Neuronal stem cell (in vitro differentiated cells): ENCODE measurements around the gene KRTCAP2.
A peak's percentile ranks its signal among the peaks of the same experiment; 100 is the strongest.
"Not testable (repeated sequence)": the region's sequence is repeated elsewhere in the genome, so short reads cannot be mapped to it uniquely, and the experiment has no call there.

Source experiments
- DNase-seq: peaks from one replicate; pipeline ENCODE4 v3.0.0-alpha.2; 2013; ENCODE audit warnings: low spot score
- H2AFZ ChIP-seq: one replicate; pipeline ENCODE4 v1.6.1; 2013; ENCODE audit warnings: mild to moderate bottlenecking, low read length, inconsistent platforms
- H2AK5ac ChIP-seq: 2 replicates; pipeline ENCODE4 v1.6.1; 2013; ENCODE audit warnings: low read depth, mild to moderate bottlenecking, inconsistent platforms, low read length, moderate library complexity, mixed read lengths
- H2BK120ac ChIP-seq: 2 replicates; pipeline ENCODE4 v1.6.1; 2013; ENCODE audit warnings: low read depth, mild to moderate bottlenecking, inconsistent platforms, low read length, moderate library complexity, mixed read lengths
- H2BK12ac ChIP-seq: one replicate; pipeline ENCODE4 v1.6.1; 2013; ENCODE audit warnings: low read length, inconsistent platforms
- H2BK15ac ChIP-seq: 2 replicates; pipeline ENCODE4 v1.6.1; 2013; ENCODE audit warnings: mild to moderate bottlenecking, low read length, inconsistent platforms, mixed read lengths
- H2BK5ac ChIP-seq: one replicate; pipeline ENCODE4 v1.6.1; 2013; ENCODE audit warnings: inconsistent platforms, mild to moderate bottlenecking, low read length, moderate library complexity
- H3K14ac ChIP-seq: one replicate; pipeline ENCODE4 v1.6.1; 2013; ENCODE audit warnings: low read length, inconsistent platforms
- H3K18ac ChIP-seq: 2 replicates; pipeline ENCODE4 v1.6.1; 2013; ENCODE audit warnings: low read length, inconsistent platforms
- H3K23ac ChIP-seq: 2 replicates; pipeline ENCODE4 v1.6.1; 2013; ENCODE audit warnings: low read depth, mild to moderate bottlenecking, mixed read lengths, low read length, inconsistent platforms; ENCODE audit not compliant: poor library complexity
- H3K27ac ChIP-seq: replicated peaks from 3 replicates; pipeline ENCODE4 v1.5.1; 2013; ENCODE audit warnings: low read length, inconsistent platforms
- H3K27me3 ChIP-seq, 3 experiments: 2 replicates each; pipeline ENCODE4 v1.6.1; 2013; ENCODE audit warnings: low read length in 3 of 3, mild to moderate bottlenecking in 2 of 3, inconsistent platforms in 1 of 3, low read depth in 1 of 3, mixed read lengths in 1 of 3, moderate library complexity in 1 of 3; ENCODE audit not compliant: control insufficient read depth in 3 of 3, insufficient read depth in 3 of 3
- H3K36me3 ChIP-seq, 2 donors: replicated peaks in 1 of 2; 2 replicates each; pipeline ENCODE4 v1.6.1; 2013; ENCODE audit warnings: low read length in 2 of 2; ENCODE audit not compliant: control insufficient read depth in 2 of 2, insufficient read depth in 2 of 2
- H3K4ac ChIP-seq: 2 replicates; pipeline ENCODE4 v1.6.1; 2013; ENCODE audit warnings: inconsistent platforms, mild to moderate bottlenecking, low read length, moderate library complexity
- H3K4me1 ChIP-seq, 2 donors: 1 replicate in 1 of 2; 2 replicates in 1 of 2; pipeline ENCODE4 v1.6.1; 2013; ENCODE audit warnings: low read length in 2 of 2, low read depth in 1 of 2; ENCODE audit not compliant: control insufficient read depth in 2 of 2, insufficient read depth in 1 of 2
- H3K4me2 ChIP-seq: one replicate; pipeline ENCODE4 v1.6.1; 2013; ENCODE audit warnings: mild to moderate bottlenecking, low read length, inconsistent platforms; ENCODE audit not compliant: insufficient read depth, poor library complexity, severe bottlenecking
- H3K4me3 ChIP-seq, 2 donors: 2 replicates each; pipeline ENCODE4 v1.5.1; 2013; ENCODE audit warnings: low read length in 2 of 2, mild to moderate bottlenecking in 2 of 2, inconsistent platforms in 1 of 2, moderate library complexity in 1 of 2
- H3K79me1 ChIP-seq: one replicate; pipeline ENCODE4 v1.6.1; 2013; ENCODE audit warnings: low read depth, mild to moderate bottlenecking, inconsistent platforms, low read length, moderate library complexity
- H3K9ac ChIP-seq: one replicate; pipeline ENCODE4 v1.6.1; 2013; ENCODE audit warnings: mild to moderate bottlenecking, low read depth, low read length, inconsistent platforms; ENCODE audit not compliant: poor library complexity
- H3K9me3 ChIP-seq, 2 donors: replicated peaks in 1 of 2; 2 replicates each; pipeline versions ENCODE3 to v1.6.1; 2013; ENCODE audit warnings: low read length in 2 of 2, mild to moderate bottlenecking in 2 of 2, inconsistent platforms in 1 of 2, low read depth in 1 of 2, mixed read lengths in 1 of 2, moderate library complexity in 1 of 2; ENCODE audit not compliant: control insufficient read depth in 2 of 2, insufficient read depth in 1 of 2
- H4K8ac ChIP-seq: one replicate; pipeline ENCODE4 v1.6.1; 2013; ENCODE audit warnings: low read depth, mild to moderate bottlenecking, inconsistent platforms, low read length, moderate library complexity
- H4K91ac ChIP-seq: one replicate; pipeline ENCODE4 v1.6.1; 2013; ENCODE audit warnings: low read length, low read depth, mild to moderate bottlenecking, inconsistent platforms; ENCODE audit not compliant: poor library complexity
- whole genome bisulfite sequencing, 2 donors: extraction: QIAGEN DNeasy Blood & Tissue Kit; methylation state at CpG; one replicate each; pipeline ENCODE4 v1.1.7; 2013; ENCODE audit warnings: missing lambda C conversion rate in 2 of 2, mixed read lengths in 1 of 2; ENCODE audit not compliant: insufficient read length in 2 of 2, insufficient replicate concordance in 1 of 2; ENCODE audit errors: extremely low coverage in 2 of 2; 5-methylcytosine and 5-hydroxymethylcytosine counted together

Gene KRTCAP2

GRCh38 chr1:155189926-155190325 is 16.8 kb upstream of the KRTCAP2 start:
- WGBS, 2 donors = no CpG with 5 or more reads among the region's 45 CpGs

DNA sequence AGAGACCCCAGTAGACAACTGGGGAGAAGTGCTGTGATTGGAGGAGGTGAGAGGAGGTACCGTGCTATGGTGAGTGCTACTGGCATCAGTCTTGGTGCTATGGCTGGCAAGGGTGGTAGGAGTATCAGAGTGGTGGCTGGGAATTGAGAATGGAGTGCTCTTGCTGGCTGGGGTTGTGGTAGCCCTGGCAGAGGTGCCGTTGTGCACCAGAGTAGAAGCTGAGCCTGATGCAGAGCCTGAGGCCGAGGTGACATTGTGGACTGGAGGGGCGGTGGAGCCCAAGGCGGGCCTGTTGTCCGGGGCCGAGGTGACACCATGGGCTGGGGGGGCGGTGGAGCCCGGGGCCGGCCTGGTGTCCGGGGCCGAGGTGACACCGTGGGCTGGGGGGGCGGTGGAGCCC is 15.2 kb upstream of the KRTCAP2 start:
- Histone ChIP-seq H3K18ac (no peak overlapping the region), H3K79me1 (no peaks in the 10 kb centered on the region), H2BK120ac (no peak overlapping the region), H3K9me3 (no peaks in the 10 kb centered on the region), H3K27ac (no peak overlapping the region), H4K91ac (no peak overlapping the region), H3K36me3 (peaks cover 2 to 10% of the 10 kb centered on the region in 2 donors), H3K4ac (no peak overlapping the region), H2BK5ac (no peak overlapping the region), H3K4me1 (peaks cover 8 to 9% of the 10 kb centered on the region in 2 donors), H2BK12ac (no peak overlapping the region), H3K4me2 (no peak overlapping the region), H3K27me3 (no peaks in the 10 kb centered on the region), H4K8ac (no peak overlapping the region), H2AK5ac (no peak overlapping the region), H2AFZ (no peak overlapping the region), H3K23ac (no peak overlapping the region), H3K9ac (no peak overlapping the region), H3K4me3 (no peak overlapping the region), H3K14ac (no peak overlapping the region), H2BK15ac (peak overlapping the region; percentile 15)
- WGBS, 2 donors = no CpG with 5 or more reads among the region's 14 CpGs
- DNase-seq = no peak

More at GRCh38 chr1:155189926-155190325, 16.8 kb upstream of the KRTCAP2 start:
- H3K4me1 ChIP-seq = peaks cover 12 to 16% of the 10 kb centered on the region in 2 donors
- not testable (repeated sequence) for H3K14ac ChIP-seq, H3K27ac ChIP-seq, H2BK5ac ChIP-seq, H2BK15ac ChIP-seq, H3K4ac ChIP-seq, H3K36me3 ChIP-seq, H3K27me3 ChIP-seq, H3K79me1 ChIP-seq, H2AFZ ChIP-seq, H2BK120ac ChIP-seq, DNase-seq, H3K23ac ChIP-seq, H4K91ac ChIP-seq, H2BK12ac ChIP-seq, H3K4me3 ChIP-seq, H3K4me2 ChIP-seq, H3K18ac ChIP-seq, H4K8ac ChIP-seq, H3K9me3 ChIP-seq, H2AK5ac ChIP-seq, H3K9ac ChIP-seq

- Histone ChIP-seq H3K18ac (peak overlapping the region; percentile 0), H4K91ac (no peak overlapping the region), H3K27ac (no peak overlapping the region), H3K14ac (no peak overlapping the region), H3K36me3 (peaks cover 2 to 10% of the 10 kb centered on the region in 2 donors), H4K8ac (no peak overlapping the region), H2BK12ac (no peak overlapping the region), H3K9ac (no peak overlapping the region), H3K4me1 (peaks cover 2 to 4% of the 10 kb centered on the region in 2 donors), H3K4ac (no peak overlapping the region), H3K4me2 (no peak overlapping the region), H3K23ac (no peak overlapping the region), H3K4me3 (no peak overlapping the region), H2BK5ac (peak overlapping the region; percentile 2), H3K79me1 (no peaks in the 10 kb centered on the region), H2BK120ac (peak overlapping the region; percentile 13), H3K9me3 (no peaks in the 10 kb centered on the region), H3K27me3 (no peaks in the 10 kb centered on the region), H2AFZ (no peak overlapping the region), H2BK15ac (peak overlapping the region; percentile 54), H2AK5ac (peak overlapping the region; percentile 11)
- no peak for DNase-seq
- WGBS, 2 donors = no CpG with 5 or more reads among the region's 16 CpGs
These were observed 14.4 kb upstream of the KRTCAP2 start for GRCh38 chr1:155187456-155187891.

GRCh38 chr1:155186794-155187455 is 13.8 kb upstream of the KRTCAP2 start:
- no peak overlapping the region for H3K4ac ChIP-seq
- H3K9me3 ChIP-seq = no peaks in the 10 kb centered on the region
- peak overlapping the region; percentile 92 for H2AK5ac ChIP-seq
- no peaks in the 10 kb centered on the region for H3K27me3 ChIP-seq
- peaks cover 5 to 10% of the 10 kb centered on the region in 2 donors for H3K36me3 ChIP-seq
- H2BK120ac ChIP-seq = peak overlapping the region; percentile 3
- H3K4me2 ChIP-seq = no peak overlapping the region
- no peak overlapping the region for H4K91ac ChIP-seq
- no peak overlapping the region for H3K27ac ChIP-seq
- peak overlapping the region; percentile 81 for H2BK15ac ChIP-seq
- no peak overlapping the region for H2BK12ac ChIP-seq
- no peak for DNase-seq
- H3K23ac ChIP-seq = no peak overlapping the region
- no peak overlapping the region for H4K8ac ChIP-seq
- no peak overlapping the region for H3K18ac ChIP-seq
- H3K14ac ChIP-seq = no peak overlapping the region
- WGBS, 2 donors = no CpG with 5 or more reads among the region's 14 CpGs
- no peak overlapping the region for H2AFZ ChIP-seq
- H3K9ac ChIP-seq = no peak overlapping the region
- H2BK5ac ChIP-seq = peak overlapping the region; percentile 2
- H3K4me1 ChIP-seq = peaks cover 0 to 2% of the 10 kb centered on the region in 2 donors
- H3K4me3 ChIP-seq = no peak overlapping the region
- no peaks in the 10 kb centered on the region for H3K79me1 ChIP-seq
